Thymus (tissue), 14 donors: ENCODE results near the gene MAP1LC3B. TPM values are rescaled to one million over a fixed set of nuclear protein-coding genes. Genes with fewer than 3 reads are reported as not detected.

Experiments
- DNase-seq, 9 donors: peaks; one replicate each; pipeline ENCODE4 v3.0.0-alpha.2; 2013; ENCODE audit warnings: low spot score in 9 of 9, low read depth in 6 of 9, missing footprints in 1 of 9
- H3K27ac ChIP-seq, 2 donors: one replicate each; pipeline ENCODE4 v1.5.1; 2013; ENCODE audit warnings: control low read depth in 1 of 2, low read depth in 1 of 2, low read length in 1 of 2, mild to moderate bottlenecking in 1 of 2, moderate library complexity in 1 of 2
- H3K27me3 ChIP-seq, 2 donors: one replicate each; pipeline ENCODE4 v1.5.1; 2013; ENCODE audit warnings: low read length in 1 of 2; ENCODE audit not compliant: control insufficient read depth in 2 of 2, insufficient read depth in 1 of 2
- H3K36me3 ChIP-seq, 2 donors: one replicate each; pipeline ENCODE4 v1.5.1; 2013; ENCODE audit warnings: low read length in 1 of 2, mild to moderate bottlenecking in 1 of 2, moderate library complexity in 1 of 2; ENCODE audit not compliant: control insufficient read depth in 2 of 2, insufficient read depth in 2 of 2
- H3K4me1 ChIP-seq, 2 donors: one replicate each; pipeline ENCODE4 v1.5.1; 2013; ENCODE audit warnings: low read length in 2 of 2; ENCODE audit not compliant: control insufficient read depth in 2 of 2, insufficient read depth in 2 of 2
- H3K4me3 ChIP-seq, 2 donors: one replicate each; pipeline ENCODE4 v1.5.1; 2013; ENCODE audit warnings: low read length in 2 of 2, control low read depth in 1 of 2, mild to moderate bottlenecking in 1 of 2
- H3K9me3 ChIP-seq, 2 donors: one replicate each; pipeline ENCODE4 v1.5.1; 2013; ENCODE audit warnings: low read length in 1 of 2, mild to moderate bottlenecking in 1 of 2; ENCODE audit not compliant: control insufficient read depth in 2 of 2, insufficient read depth in 1 of 2
- WGBS: extraction: QIAGEN DNeasy Blood & Tissue Kit; methylation state at CpG from one replicate; pipeline ENCODE4 v1.1.7; 2013; 5-methylcytosine and 5-hydroxymethylcytosine counted together
- long read RNA-seq, 10 donors: transcript quantifications; one replicate each; lab custom pipeline, GENCODE V29; 2026
- polyA plus RNA-seq: library from polyadenylated mRNA; stranded (reverse); fragments of 200-250 nt; gene quantifications from one replicate; pipeline ENCODE4 v1.2.3, GENCODE V29; 2013
- total RNA-seq: library from RNA; stranded (reverse); fragments of 120-200 nt; gene quantifications from one replicate; pipeline ENCODE4 v1.2.4, GENCODE V29; 2013
- donor health status: healthy.

The MAP1LC3B gene
- total RNA-seq (21.7 TPM), polyA plus RNA-seq (102 TPM)
- long read RNA-seq, donor 1, partial matches to known transcripts = 0 of 4 reads
- long read RNA-seq, donor 1, other reads (novel, unspliced or antisense) = 0 of 4 reads
- long read RNA-seq, donor 2 = 0 reads
- long read RNA-seq, donor 3, transcript MAP1LC3B-201 (4 exons, 2,688 nt) = major isoform, 62 of 69 reads
- long read RNA-seq, donor 3, partial matches to known transcripts = 5 of 69 reads
- long read RNA-seq, donor 3, other reads (novel, unspliced or antisense) = 0 of 69 reads
- long read RNA-seq, donor 4, transcript MAP1LC3B-201 (4 exons, 2,688 nt) = major isoform, 14 of 14 reads
- long read RNA-seq, donor 4, partial matches to known transcripts = 0 of 14 reads
- long read RNA-seq, donor 4, other reads (novel, unspliced or antisense) = 0 of 14 reads
- long read RNA-seq, donor 5, transcript MAP1LC3B-201 (4 exons, 2,688 nt) = major isoform, 59 of 59 reads
- long read RNA-seq, donor 5, partial matches to known transcripts = 0 of 59 reads
- long read RNA-seq, donor 5, other reads (novel, unspliced or antisense) = 0 of 59 reads
- long read RNA-seq, donor 6, transcript MAP1LC3B-201 (4 exons, 2,688 nt) = major isoform, 39 of 40 reads
- long read RNA-seq, donor 6, partial matches to known transcripts = 0 of 40 reads
- long read RNA-seq, donor 6, other reads (novel, unspliced or antisense) = 0 of 40 reads
- long read RNA-seq, donor 7, transcript MAP1LC3B-201 (4 exons, 2,688 nt) = major isoform, 74 of 74 reads
- long read RNA-seq, donor 7, partial matches to known transcripts = 0 of 74 reads
- long read RNA-seq, donor 7, other reads (novel, unspliced or antisense) = 0 of 74 reads
- long read RNA-seq, donor 8, transcript MAP1LC3B-201 (4 exons, 2,688 nt) = major isoform, 18 of 20 reads
- long read RNA-seq, donor 8, partial matches to known transcripts = 0 of 20 reads
- long read RNA-seq, donor 8, other reads (novel, unspliced or antisense) = 0 of 20 reads
- long read RNA-seq, donor 9, transcript MAP1LC3B-201 (4 exons, 2,688 nt) = major isoform, 37 of 38 reads
- long read RNA-seq, donor 9, partial matches to known transcripts = 0 of 38 reads
- long read RNA-seq, donor 9, other reads (novel, unspliced or antisense) = 0 of 38 reads
- long read RNA-seq, donor 10, transcript MAP1LC3B-201 (4 exons, 2,688 nt) = major isoform, 64 of 66 reads
- long read RNA-seq, donor 10, partial matches to known transcripts = 0 of 66 reads
- long read RNA-seq, donor 10, other reads (novel, unspliced or antisense) = 0 of 66 reads

DNA sequence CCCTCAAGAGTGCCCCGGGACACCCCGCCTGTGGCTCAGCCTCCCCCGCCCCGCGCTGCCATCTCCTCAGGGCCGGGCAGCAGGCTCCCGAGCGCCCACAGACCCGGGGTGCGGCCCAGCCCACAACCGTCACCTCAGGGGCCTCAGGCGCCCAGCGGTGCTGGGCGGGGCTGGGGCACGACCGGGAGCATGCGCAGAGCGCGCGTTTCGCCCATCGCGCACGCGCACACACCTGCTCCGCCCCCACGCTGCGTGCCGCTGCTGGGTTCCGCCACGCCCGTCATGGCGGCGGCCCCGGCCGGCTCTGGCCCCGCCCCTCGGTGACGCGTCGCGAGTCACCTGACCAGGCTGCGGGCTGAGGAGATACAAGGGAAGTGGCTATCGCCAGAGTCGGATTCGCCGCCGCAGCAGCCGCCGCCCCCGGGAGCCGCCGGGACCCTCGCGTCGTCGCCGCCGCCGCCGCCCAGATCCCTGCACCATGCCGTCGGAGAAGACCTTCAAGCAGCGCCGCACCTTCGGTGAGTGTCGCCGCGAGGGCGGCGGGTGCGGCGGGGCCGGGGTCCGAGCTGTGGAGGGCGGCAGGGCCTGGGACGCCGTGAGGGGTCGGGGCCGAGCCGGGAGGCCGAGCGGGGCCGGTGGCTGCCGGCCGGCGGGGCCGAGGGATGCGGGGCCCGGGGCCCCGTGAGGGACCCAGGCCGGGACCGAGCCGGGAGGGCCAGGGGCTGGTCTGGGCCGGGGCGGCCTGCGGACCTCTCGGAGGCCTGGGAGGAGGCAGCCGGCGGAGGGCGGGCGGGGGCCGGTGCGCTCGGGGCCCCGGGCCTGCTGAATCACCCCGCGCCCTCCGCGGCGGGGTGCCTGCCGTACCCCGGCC, at the start of gene MAP1LC3B:
TSS of gene MAP1LC3B (plus strand) at position 387 of the 871 bp plus-strand sequence. CDS start at position 479, 92 bp downstream.
- peaks cover 0 to 2% of the 10 kb centered on the region in 2 donors for H3K27me3 ChIP-seq
- peak within 1 kb of the TSS; percentile 66 to 93 for H3K4me3 ChIP-seq
- peak; percentile 88 to 100 (median 97) for DNase-seq
- WGBS = under 1% methylated on average over 113 of the region's 113 CpGs
- H3K4me1 ChIP-seq = peaks cover 29 to 36% of the 10 kb centered on the region in 2 donors
- H3K36me3 ChIP-seq = no peaks in the 10 kb centered on the region
- peak within 1 kb of the TSS; percentile 93 for H3K27ac ChIP-seq
- H3K9me3 ChIP-seq = no peaks in the 10 kb centered on the region

DNA sequence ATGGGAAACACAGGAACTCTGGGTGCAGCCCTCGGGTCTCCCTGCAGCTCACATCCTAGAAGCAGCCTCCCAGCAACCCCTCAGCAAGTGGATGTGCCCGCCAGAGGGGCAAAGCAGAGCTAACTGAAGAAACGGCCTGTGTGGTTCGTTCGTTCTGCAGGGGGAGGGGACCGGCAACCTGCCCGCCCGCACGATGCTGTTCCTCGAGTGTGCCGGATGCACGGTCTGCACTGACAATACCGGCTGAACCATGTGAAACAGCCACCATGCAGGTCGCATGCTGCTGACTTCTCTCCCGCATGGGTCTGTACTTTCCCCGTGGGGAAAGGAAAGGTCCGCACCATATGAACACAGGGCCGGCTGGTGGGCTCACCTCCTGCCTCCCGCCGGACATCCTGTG, 49.6 kb upstream of the MAP1LC3B start:
- peaks cover 7 to 30% of the 10 kb centered on the region in 2 donors for H3K4me1 ChIP-seq
- 98% methylated on average over 20 of the region's 20 CpGs for WGBS
- H3K36me3 ChIP-seq = peaks cover 22 to 55% of the 10 kb centered on the region in 2 donors
- no peak overlapping the region for H3K27ac ChIP-seq
- H3K9me3 ChIP-seq = peaks cover 0 to 2% of the 10 kb centered on the region in 2 donors
- no peaks in the 10 kb centered on the region for H3K27me3 ChIP-seq
- H3K4me3 ChIP-seq = no peak overlapping the region
- DNase-seq = no peak

DNA sequence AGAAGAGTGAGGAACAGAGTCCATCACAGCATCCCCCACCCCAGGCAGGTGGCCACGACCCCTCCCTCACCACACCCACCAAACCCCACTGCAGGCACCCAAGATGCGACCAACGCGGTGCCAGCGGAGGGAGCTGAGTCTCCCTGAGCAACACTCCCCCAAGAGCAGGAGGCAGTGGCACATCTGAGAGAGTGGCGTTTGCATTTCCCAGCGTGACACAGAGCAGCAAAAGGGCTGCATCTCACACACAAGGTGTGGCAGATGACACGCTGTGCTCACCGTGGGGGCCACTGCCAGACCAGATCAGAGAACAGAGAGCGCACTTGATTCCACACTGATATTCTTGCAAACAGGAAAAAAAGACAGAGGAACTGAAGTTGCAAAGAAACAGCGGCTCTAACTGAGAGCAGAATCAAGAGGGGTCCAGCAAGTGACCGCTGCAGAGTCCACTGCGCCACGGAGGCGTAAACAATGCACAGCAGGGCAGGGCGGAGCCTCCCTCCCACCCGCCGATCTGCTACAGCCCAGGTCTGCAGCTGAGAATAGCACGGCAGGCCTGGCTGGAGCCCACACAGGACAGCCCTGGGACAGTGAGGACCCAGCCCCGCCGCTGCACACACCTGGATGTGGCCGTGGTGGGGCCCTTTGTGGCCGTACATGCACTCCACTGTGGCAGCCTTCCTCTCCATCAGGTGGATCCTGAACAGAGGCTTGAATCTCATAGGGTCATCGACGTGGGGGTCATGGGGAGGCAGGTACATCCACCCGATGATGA, 49.0 kb upstream of the MAP1LC3B start:
- H3K4me1 ChIP-seq = peaks cover 7 to 29% of the 10 kb centered on the region in 2 donors
- H3K27me3 ChIP-seq = no peaks in the 10 kb centered on the region
- H3K9me3 ChIP-seq = peaks cover 0 to 2% of the 10 kb centered on the region in 2 donors
- H3K27ac ChIP-seq = no peak overlapping the region
- no peak overlapping the region for H3K4me3 ChIP-seq
- peak in 1 of 9 donors; percentile 26 for DNase-seq
- peaks cover 22 to 55% of the 10 kb centered on the region in 2 donors for H3K36me3 ChIP-seq
- 85% methylated on average over 26 of the region's 26 CpGs for WGBS

DNA sequence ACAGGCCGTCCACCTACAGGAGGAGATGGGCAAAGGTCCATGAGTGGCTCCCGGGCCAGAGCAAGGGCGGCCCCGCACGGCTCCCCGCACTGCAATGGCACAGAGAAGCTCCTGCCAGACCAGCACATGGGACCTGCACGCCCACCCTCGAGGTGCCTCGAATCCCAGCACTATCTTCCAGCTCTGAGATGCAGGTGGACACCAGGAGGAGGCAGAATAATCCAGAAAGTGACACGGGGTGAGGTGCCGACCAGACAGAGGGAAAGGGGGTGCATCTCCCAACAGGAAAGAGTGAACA, 48.4 kb upstream of the MAP1LC3B start:
- Histone ChIP-seq H3K4me3 (no peak overlapping the region), H3K9me3 (peaks cover 0 to 2% of the 10 kb centered on the region in 2 donors), H3K27ac (no peak overlapping the region), H3K27me3 (no peaks in the 10 kb centered on the region), H3K36me3 (peaks cover 22 to 56% of the 10 kb centered on the region in 2 donors), H3K4me1 (peaks cover 7 to 29% of the 10 kb centered on the region in 2 donors)
- DNase-seq = no peak
- 96% methylated on average over 11 of the region's 11 CpGs for WGBS

DNA sequence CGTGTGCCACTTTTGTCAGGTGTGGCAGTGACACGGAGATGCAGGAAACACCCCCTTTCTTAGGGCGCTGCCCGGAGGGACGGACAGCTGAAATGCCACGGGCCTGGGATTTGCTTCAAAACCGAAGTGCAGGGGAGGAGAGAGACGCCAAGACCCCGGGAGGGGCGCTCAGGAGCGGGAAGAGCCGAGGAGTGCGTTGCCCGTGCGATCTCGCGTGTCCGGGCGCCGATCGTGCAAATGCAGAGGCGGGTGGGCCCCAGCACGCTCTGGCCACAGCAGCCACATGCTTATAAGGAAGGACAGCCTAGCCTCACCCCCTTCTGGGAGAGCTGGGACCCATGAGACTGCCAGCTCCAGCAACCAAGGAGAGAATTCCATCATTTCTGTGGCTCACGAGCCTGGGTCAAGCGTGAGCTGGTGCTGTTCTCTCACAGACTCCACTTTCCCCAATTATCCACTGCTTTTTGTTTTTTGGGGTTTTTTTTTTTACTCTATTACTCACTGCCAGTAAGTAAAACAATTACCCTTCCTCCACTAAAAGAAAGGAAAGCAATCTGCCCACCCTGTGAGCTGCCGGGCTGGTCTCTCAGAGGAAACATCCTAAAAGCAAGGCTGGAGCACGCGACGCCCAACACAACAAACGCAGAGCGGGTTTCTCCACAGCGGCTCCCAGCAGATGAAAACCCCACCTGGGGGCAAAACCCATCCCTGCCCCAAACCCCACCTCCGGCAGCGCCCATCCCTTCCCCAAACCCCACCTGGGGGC, 47.8 kb upstream of the MAP1LC3B start:
- Histone ChIP-seq H3K27ac (peak overlapping the region; percentile 68 to 86), H3K4me1 (peaks cover 7 to 29% of the 10 kb centered on the region in 2 donors), H3K9me3 (peaks cover 0 to 1% of the 10 kb centered on the region in 2 donors), H3K27me3 (no peaks in the 10 kb centered on the region), H3K4me3 (peak overlapping the region in 1 of 2 donors; percentile 38), H3K36me3 (peaks cover 22 to 51% of the 10 kb centered on the region in 2 donors)
- DNase-seq = peak in 1 of 9 donors; percentile 27
- WGBS = 87% methylated on average over 34 of the region's 34 CpGs

DNA sequence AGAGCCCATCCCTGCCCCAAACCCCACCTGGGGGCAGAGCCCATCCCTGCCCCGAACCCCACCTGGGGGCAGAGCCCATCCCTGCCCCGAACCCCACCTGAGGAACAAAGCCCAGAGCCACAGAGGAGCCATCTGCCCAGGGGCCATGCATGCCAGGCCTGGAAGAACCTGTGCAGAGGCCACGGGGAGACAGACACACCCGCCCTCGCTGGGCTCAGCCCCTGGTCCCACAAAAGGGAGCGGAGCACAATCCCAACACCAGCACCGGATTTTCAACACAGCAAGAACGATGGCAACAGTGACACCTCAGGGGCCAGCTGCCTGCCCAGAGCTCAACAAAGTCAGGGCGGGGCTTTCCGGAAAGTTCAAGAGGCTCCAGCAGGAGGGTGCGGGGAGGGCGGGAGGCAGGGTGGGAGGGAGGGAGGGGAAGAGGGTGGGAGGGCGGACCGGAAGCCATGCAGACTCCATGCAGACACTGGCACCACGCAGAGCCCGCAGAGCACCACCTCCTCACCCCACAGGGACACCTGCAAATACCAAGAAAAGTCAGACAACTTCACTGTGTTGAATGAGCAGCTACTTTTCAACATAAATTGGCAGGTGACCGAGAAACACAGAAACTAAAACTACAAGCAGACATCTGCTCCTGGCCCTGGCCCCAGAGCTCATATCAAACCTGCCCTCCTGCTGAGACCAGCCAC, 47.1 kb upstream of the MAP1LC3B start:
- Histone ChIP-seq H3K27ac (peak overlapping the region; percentile 68 to 95), H3K4me3 (peak overlapping the region in 1 of 2 donors; percentile 38), H3K4me1 (peaks cover 7 to 29% of the 10 kb centered on the region in 2 donors), H3K27me3 (no peaks in the 10 kb centered on the region), H3K36me3 (peaks cover 22 to 48% of the 10 kb centered on the region in 2 donors), H3K9me3 (no peaks in the 10 kb centered on the region)
- peak; percentile 18 to 82 (median 30) for DNase-seq
- 68% methylated on average over 17 of the region's 17 CpGs for WGBS
